IPS-11a (cell line): ENCODE data around the gene FANCC.

Experiments
- H3K4me3 ChIP-seq: one replicate; pipeline ENCODE4 v1.5.1; 2013; ENCODE audit warnings: low read depth, low read length, control low read depth

FANCC gene

DNA sequence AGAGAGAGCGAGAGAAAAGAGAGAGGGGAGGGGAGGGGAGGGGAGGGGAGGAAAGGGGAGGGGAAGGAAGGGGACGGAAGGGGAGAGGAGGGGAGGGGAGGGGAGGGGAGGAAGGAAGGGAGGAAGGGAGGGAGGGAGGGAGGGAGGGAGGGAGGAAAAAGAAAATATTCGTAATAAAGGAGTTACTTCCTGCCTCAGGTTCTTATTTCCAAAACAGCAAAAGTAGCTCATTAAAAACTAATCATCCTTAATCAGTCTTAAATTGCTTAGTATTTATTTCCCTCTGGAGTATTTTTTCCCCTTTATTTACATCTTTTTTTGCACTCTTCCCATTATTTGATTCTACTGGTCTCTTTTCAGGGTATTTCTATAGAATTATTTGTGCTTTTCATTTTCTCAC is 162.3 kb downstream of the FANCC start:
- H3K4me3 ChIP-seq, result no peak overlapping the region

DNA sequence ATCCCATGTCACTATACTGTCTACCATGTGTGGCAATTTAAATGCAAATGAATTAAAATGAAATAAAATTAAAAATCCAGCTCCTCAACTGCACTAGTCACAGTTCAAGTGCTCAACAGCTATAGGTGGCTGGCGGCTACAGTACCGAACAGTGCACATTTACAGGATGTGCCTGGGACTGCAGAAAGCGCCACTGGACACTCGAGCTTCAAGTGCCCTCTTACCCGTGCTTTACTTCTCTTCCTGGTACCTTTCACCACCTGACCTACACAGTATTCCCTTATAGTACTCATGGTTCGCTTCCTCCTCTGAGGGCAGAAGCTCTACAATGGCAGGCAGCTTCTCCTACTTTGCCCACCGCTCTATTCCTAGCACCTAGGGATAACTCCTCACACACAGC is 166.6 kb downstream of the FANCC start:
- H3K4me3 ChIP-seq, result no peak overlapping the region

DNA sequence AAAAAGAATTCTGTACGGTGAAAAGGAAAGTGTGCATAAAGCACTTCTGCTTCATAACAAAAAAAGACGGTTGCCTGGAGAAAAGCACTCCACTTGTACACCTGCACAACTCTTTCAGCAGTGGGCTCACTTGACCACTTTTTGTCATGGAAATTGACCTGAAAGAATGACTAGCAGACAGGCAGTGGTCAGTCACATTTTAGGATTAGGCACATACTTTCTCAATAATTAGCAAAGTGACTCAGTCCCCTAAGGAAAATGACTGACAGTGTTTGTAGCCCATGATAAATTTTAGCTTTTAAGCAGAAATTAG is 169.3 kb downstream of the FANCC start:
- no peak overlapping the region for H3K4me3 ChIP-seq

DNA sequence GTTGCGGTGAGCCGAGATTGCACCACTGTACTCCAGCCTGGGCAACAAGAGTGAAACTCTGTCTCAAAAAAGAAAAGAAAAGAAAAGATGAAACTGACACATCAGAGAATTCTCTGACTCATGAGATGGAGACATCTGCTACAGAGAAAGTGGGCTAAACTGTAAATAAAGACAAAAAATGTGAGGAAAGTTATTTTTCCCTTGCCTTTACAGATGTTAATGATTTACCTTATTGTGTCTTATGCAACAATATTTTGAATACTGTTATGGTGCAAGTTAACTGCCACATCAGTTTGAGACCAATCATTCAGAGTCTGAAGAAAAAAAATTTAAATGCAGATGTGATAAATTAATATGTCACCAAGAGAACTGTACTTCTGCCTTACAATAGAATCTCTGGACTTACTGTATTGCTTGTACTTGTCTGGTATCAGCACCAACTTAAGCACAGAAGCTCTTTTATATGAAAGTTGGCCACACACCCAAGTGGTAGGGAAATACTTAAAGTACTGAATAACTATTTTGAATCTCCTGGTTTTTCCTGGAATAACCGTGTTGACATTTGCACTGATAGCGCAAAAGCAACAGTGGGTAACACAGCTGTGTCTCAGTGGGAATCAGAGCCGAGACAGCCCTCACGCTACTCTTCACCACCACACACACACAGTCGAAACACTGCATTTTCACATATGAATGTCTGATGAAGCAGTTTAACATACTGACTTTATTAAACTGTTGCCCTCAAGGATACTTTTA is 169.9 kb downstream of the FANCC start:
- no peak overlapping the region for H3K4me3 ChIP-seq

GRCh38 chr9:95143591-95144561 is 173.6 kb downstream of the FANCC start:
- no peak overlapping the region for H3K4me3 ChIP-seq

GRCh38 chr9:95142728-95143127 is 174.8 kb downstream of the FANCC start:
- H3K4me3 ChIP-seq, result no peak overlapping the region

GRCh38 chr9:95142315-95142714 is 175.2 kb downstream of the FANCC start:
- H3K4me3 ChIP-seq, result no peak overlapping the region

- no peak overlapping the region for H3K4me3 ChIP-seq
Measured at GRCh38 chr9:95140821-95141220, 176.7 kb downstream of the FANCC start.

DNA sequence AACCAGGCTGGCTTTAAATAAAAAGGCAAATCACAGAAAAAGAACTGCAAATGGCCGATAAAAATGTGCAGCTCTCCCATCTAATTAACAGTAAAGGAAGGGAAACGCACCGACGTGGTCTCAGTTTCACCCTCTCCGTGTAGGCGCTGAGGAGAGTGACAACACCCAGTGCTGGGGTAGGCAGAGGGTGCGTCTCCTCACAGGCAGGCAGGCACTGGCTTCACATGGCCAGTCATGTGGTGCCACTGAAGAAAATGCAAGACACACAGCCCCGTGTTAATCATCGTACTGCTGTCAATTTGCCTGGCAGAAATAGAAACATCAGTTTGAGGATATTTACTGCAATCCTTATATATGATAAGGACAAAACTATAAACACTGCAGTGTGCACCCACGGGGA is 178.4 kb downstream of the FANCC start:
- no peak overlapping the region for H3K4me3 ChIP-seq

- no peak overlapping the region for H3K4me3 ChIP-seq
Measured at GRCh38 chr9:95138474-95138873, 179.0 kb downstream of the FANCC start.

GRCh38 chr9:95137587-95138145 is 179.8 kb downstream of the FANCC start:
- H3K4me3 ChIP-seq, result no peak overlapping the region

DNA sequence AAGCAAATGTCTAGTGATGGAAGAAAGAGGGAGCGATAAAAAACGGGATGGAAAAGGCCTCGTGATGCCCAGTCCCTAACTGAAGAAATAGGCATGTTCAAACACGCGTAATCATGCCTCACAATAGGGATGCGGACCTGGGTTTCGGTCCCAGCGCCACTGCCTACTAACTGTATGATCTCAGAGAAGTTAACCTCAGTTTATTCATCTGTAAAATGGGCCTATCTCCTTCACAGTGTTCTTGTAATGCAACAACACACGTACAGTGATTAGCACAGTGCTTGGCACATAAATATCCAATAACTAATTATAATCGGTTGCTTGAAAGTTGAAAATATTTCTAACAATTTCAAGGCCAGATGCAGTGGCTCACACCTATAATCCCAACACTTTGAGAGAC is 181.8 kb downstream of the FANCC start:
- no peak overlapping the region for H3K4me3 ChIP-seq

DNA sequence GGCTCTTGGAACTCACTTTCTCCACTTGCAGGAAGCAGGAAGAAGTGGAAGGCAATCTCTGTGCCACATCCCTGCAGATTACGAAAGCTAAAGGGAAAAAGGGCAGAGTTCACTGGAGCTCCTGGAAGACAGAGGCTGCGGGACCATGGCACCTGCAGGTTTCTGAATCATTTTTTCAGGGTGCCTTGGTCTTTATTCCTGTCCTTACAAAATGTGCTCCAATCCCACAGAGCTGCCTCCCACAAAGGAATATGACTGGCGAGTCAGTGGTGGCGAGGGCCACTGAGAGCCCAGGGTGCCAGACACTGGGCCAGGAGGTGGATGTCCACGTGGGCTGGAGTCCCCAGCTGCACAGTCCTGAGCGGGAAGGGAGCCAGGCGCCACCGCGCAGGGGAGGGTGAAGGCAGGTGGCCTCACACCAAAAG is 183.0 kb downstream of the FANCC start:
- H3K4me3 ChIP-seq, result no peak overlapping the region

- no peak overlapping the region for H3K4me3 ChIP-seq
Measured at GRCh38 chr9:95133325-95133705, 184.2 kb downstream of the FANCC start.

DNA sequence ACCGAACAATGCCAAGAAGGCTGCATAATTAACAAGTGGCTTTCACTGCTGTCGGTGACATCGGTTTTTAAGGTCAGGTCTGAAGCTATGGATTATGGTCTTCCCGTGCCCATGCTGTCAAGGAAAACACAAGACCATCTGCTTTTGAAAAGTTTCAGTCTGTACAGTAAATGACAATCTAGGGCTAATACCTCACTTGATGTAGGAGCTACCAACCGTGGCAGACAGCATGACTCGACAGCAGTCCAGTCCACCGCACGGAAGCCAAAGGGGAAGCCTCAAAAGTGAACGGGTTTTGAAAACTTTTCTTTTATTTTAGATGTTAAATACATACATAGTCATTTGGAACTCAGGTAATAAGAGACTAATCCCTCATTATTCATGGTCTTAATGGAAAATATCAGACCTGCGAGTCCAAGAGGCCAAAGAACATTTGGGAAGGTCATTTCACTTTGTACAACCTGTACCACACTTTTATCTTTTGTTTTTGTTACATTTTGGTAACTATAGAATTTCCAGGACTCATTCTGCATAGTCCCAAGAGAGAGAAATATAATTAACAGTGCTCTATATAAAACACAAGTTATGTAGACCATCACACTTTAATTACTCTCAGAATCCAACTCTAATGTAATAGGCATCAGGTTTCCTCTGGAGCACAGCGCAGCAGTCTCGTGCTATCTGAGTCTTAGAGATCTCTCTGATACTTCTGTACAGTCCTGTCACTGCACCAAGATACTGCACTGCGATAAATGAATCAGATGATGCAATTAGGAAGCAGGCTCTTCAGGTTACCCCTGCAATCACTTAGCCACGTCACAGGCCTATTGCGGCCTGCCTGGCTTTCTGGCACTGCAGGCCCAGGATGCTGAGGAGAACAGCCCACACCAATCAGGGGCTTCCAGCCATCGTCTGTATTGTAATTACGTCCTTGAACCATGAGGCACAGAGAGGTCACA is 184.9 kb downstream of the FANCC start:
- no peak overlapping the region for H3K4me3 ChIP-seq

GRCh38 chr9:95131023-95131943 is 186.2 kb downstream of the FANCC start:
- H3K4me3 ChIP-seq, result no peak overlapping the region

DNA sequence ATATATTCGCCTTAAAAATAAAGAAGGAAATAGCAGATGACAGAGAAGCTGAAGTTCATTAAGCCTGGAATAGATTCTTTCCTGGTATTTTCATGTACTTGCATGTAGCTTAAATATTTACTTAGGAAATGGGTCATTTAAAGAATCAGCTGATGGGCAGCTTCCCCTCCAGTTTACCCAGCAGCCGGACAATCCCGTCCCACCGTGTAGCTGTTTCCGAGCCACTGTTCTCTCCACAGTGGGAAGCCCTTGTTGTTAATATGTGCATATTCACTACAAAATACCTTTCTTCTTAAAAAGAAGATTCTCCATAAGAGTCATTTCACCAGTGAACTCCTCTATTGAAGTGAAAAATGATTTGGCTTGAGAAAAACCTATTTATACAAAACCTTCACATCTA is 187.0 kb downstream of the FANCC start:
- no peak overlapping the region for H3K4me3 ChIP-seq

GRCh38 chr9:95129476-95130291 is 187.8 kb downstream of the FANCC start:
- H3K4me3 ChIP-seq, result no peak overlapping the region

DNA sequence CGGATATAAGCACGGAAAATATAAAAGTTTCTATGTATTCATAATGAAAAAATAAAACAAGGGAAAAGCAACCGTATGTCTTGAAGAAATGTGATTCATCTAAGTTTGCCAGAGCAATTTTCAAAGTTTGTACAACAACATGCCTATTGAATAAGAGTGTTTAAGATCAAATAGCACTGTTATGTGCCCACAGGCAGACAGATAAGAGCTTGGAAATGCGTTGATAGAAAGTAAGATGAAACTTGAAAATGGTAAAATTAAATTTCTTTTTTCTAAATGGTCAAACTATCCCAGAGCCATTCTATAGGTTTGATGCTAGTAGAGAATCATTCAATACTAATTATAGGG is 189.4 kb downstream of the FANCC start:
- H3K4me3 ChIP-seq, result no peak overlapping the region
